GM12891 (cell line): Measurements from ENCODE around the gene TIAM2.

Experiments
- PAX5 ChIP-seq: IDR thresholded peaks from 2 replicates; pipeline ENCODE4 v1.6.1; 2011; ENCODE audit warnings: low read length, moderate library complexity, mild to moderate bottlenecking; ENCODE audit not compliant: insufficient read depth, severe bottlenecking
- POLR2AphosphoS5 ChIP-seq: IDR thresholded peaks from 2 replicates; pipeline ENCODE4 v1.6.1; 2011; ENCODE audit warnings: low read depth, low read length, control low read depth

GRCh38 chr6:155194399-155194798, 199.3 kb downstream of the TIAM2 start:
- TF ChIP-seq PAX5, result no peak
- no peak for TF ChIP-seq POLR2AphosphoS5
